Mucosa of descending colon (tissue), 3 donors: Measurements from ENCODE around the gene TSPAN31. TPM values are rescaled to one million over a fixed set of nuclear protein-coding genes. Genes with fewer than 3 reads are reported as not detected.
"Not testable (repeated sequence)": the region's sequence is repeated elsewhere in the genome, so short reads cannot be mapped to it uniquely, and the experiment has no call there.

Experiments
- ATAC-seq: fragments of 200-7000 bp; cut with Tn5 transposase; one replicate; pipeline ENCODE4 v1.9.1; 2020; ENCODE audit warnings: mild to moderate bottlenecking, moderate library complexity
- DNase-seq, 3 donors: peaks; one replicate each; pipeline ENCODE4 v3.0.0-alpha.2; 2020
- H3K36me3 ChIP-seq: fragments of 200-600 bp; one replicate; pipeline ENCODE4 v1.8.0; 2021; ENCODE audit warnings: low read depth, mild to moderate bottlenecking
- H3K4me1 ChIP-seq: fragments of 200-600 bp; one replicate; pipeline ENCODE4 v1.8.0; 2021; ENCODE audit warnings: low read depth, mild to moderate bottlenecking
- H3K4me3 ChIP-seq: fragments of 200-600 bp; one replicate; pipeline ENCODE4 v1.8.0; 2021; ENCODE audit warnings: mild to moderate bottlenecking
- H3K9me3 ChIP-seq: fragments of 200-600 bp; one replicate; pipeline ENCODE4 v1.8.0; 2021; ENCODE audit warnings: mild to moderate bottlenecking
- CTCF ChIP-seq: fragments of 200-600 bp; IDR thresholded peaks from one replicate; pipeline ENCODE4 v1.8.0; 2022; ENCODE audit warnings: antibody characterized with exemption, mild to moderate bottlenecking
- intact Hi-C, 2 donors: fragments of 100-400 bp; cut with DNase I in 1 of 2; cut with micrococcal nuclease in 1 of 2; formaldehyde crosslinking; loops; one replicate each; pipeline versions ENCODE4 v1.11.0 to v1.11.1; 2022; cut with DNase I, micrococcal nuclease
- total RNA-seq, 3 donors: library from RNA; stranded (reverse); fragmentation: NEBNext Ultra II Directional in 2 of 3; extraction: Animal tissue kit (Norgen Biotek cat#: 25700) in 2 of 3; gene quantifications; one replicate each; pipeline versions ENCODE4 v1.2.1 to v1.2.4, GENCODE V29; 2021 to 2023
- donor health status: DM: no; HTN: no; CAD: no; lungs with moderate emphysema.
- donor health status: DM: no; HTN: no; CAD: no.
- donor health status: DM: no; HTN: yes; CAD: no.

Gene TSPAN31
- total RNA-seq, 3 donors from 2014 or later = 29.2 to 39.8 (median 30.5) TPM

DNA sequence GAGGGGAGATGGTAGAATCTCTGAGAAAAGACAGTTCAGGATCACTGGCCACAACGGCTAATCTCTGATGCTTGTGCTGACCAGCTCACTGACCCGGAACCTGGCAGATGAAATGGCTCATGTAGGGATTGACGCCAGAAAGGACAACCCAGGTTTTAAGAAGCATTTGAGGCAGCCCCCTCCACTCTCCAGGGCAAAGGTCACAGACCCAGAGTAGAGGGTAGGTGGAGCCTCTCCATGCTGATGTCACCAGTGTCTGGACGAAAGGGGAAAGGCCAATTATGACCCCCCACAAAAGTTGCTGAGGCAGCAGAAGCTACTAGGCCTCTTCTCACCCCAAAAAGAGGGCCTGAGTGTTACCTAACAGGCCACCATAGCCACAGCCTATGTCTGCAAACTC, 25.9 kb downstream of the TSPAN31 start:
- DNase-seq = no peak
- Histone ChIP-seq H3K9me3 (no peaks in the 10 kb centered on the region), H3K4me1 (peaks cover 28% of the 10 kb centered on the region), H3K4me3 (no peak overlapping the region), H3K36me3 (no peaks in the 10 kb centered on the region)
- intact Hi-C loops = no loop called here
- ATAC-seq = no peak
- no peak for TF ChIP-seq CTCF

DNA sequence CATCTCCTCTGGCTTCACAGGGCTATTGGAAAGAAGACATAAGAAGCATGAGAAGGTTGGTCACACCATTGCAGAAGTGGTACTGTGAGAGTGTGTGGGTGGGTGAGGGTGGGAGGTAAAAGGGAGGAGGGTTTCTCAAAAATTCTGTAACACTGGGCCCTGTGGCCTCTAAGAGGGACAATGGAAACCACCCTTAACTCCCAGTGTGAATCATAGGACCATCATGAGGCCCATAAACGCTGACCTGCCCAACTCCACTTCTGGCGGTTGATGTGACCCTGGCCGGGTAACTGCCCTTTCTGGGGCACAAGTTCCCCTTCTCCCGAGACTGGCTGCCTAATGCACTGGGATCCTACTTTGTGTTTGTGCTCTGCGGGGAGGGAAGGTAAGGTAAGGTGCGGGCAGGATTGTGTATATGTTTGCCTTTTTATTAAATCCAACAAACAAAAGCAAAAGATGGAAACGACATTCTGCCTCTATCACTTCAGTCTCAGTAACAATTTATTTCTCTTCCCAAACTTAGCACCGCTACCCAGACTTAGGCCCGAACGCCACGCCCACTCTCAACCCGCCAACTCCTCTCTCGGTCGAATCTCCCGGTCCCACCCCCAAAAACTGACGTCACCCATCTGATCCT, 26.5 kb downstream of the TSPAN31 start:
- Histone ChIP-seq H3K36me3 (no peaks in the 10 kb centered on the region), H3K4me1 (peaks cover 22% of the 10 kb centered on the region), H3K4me3 (peak overlapping the region; percentile 50), H3K9me3 (no peaks in the 10 kb centered on the region)
- no peak for TF ChIP-seq CTCF
- intact Hi-C loops = no loop called here
- DNase-seq (peak; percentile 86 to 92 (median 91)), ATAC-seq (peak; percentile 69)

DNA sequence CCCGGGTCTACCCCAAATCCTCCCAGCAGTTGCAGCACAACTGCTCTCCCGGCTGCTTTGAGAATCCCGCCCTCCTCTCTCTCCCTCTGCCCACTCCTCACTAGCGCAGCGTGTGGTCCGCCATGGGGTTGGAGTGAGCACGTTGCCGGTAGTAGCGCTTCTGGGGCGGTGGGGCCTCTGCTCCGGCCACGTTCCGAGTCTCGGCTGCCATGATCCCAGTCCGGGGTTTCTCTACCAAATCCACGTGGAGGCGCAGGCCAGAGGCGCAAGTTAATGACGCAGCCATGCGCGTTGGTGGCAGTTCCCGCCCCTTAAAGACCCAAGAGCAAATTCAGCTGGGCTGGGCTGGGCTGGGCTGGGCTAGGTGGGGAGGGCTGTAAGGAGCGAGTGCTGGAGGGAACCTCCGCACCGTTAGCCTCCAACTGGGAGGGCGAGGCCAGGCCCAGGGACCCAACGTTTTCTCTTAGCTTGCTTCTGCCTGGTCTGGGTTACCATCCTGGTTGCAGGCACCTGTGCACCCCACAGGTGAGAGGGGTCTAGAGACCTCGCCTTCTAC, 27.1 kb downstream of the TSPAN31 start, which contains the start of gene METTL1:
Gene METTL1, minus strand, starts transcription at position 233 of the 556 bp plus-strand sequence. Its CDS starts 22 bp downstream, at position 211.
- Histone ChIP-seq H3K4me1 (peaks cover 16% of the 10 kb centered on the region), H3K36me3 (no peaks in the 10 kb centered on the region), H3K9me3 (no peaks in the 10 kb centered on the region), H3K4me3 (peak within 1 kb of the TSS; percentile 50)
- peak; percentile 95 to 97 (median 97) for DNase-seq
- peak; percentile 96 for ATAC-seq
- no peak for TF ChIP-seq CTCF
- intact Hi-C loops = no loop called here

DNA sequence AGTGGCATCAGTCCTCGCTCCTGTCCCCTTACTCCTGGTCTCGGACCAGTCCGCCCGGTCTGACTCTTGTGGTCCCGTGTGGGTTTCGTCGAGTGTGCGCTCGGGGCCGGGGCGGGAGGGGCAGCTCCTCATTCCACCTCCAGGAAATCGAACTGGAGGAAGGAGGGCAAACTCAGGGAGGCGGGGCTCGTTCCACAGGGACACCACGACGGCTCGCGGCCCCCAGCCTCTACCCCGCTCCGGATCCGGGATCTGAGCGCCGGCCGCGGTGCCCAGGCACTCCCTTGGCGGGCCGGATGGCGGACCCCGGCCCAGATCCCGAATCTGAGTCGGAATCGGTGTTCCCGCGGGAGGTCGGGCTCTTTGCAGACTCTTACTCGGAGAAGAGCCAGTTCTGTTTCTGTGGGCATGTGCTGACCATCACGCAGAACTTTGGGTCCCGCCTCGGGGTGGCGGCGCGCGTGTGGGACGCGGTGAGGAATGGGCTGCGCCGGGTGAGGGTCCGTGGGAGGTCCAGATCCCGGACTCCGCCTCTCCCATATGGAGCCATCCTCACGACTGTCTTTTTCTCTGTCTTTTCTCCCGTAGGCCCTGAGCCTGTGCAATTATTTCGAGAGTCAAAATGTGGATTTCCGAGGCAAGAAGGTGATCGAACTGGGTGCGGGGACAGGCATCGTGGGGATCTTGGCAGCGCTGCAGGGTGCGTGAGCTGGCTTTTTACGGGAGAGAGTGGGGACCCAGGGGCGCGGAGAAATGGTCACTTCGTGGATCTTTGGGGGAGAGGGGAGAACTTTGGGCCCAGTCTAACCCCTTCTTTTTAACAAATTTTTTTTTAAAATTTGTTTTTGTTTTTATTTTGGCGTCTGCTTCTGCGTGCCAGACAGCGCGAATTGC, 27.8 kb downstream of the TSPAN31 start, which contains the start of gene EEF1AKMT3:
Gene EEF1AKMT3, plus strand, starts transcription at position 186 of the 894 bp plus-strand sequence. Its CDS starts 111 bp downstream, at position 297.
- ATAC-seq (peak; percentile 80), DNase-seq (peak; percentile 78 to 84 (median 82))
- no peaks in the 10 kb centered on the region for H3K36me3 ChIP-seq
- no peak for TF ChIP-seq CTCF
- peak within 1 kb of the TSS; percentile 50 for H3K4me3 ChIP-seq
- no peaks in the 10 kb centered on the region for H3K9me3 ChIP-seq
- peaks cover 14% of the 10 kb centered on the region for H3K4me1 ChIP-seq
- intact Hi-C loops = no loop called here

DNA sequence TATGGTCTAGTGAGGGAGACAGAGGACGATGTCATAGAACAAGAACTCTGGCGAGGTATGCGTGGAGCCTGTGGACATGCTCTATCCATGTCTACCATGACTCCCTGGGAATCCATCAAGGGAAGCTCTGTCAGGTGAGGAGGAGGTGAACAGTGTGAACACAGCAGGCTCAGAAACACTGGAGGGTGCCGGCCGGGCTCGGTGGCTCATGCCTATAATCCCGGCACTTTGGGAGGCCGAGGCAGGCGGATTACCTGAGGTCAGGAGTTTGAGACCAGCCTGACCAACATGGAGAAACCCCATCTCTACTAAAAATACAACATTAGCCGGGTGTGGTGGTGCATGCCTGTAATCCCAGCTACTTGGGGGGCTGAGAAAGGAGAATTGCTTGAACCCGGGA, 29.8 kb downstream of the TSPAN31 start:
- DNase-seq, ATAC-seq, H3K4me3 ChIP-seq, H3K9me3 ChIP-seq, H3K36me3 ChIP-seq, intact Hi-C loops: not testable (repeated sequence)
- peaks cover 14% of the 10 kb centered on the region for H3K4me1 ChIP-seq

GRCh38 chr12:57775044-57775443, 30.2 kb downstream of the TSPAN31 start:
- Histone ChIP-seq H3K9me3 (no peaks in the 10 kb centered on the region), H3K4me1 (peaks cover 14% of the 10 kb centered on the region), H3K36me3 (no peaks in the 10 kb centered on the region), H3K4me3 (no peak overlapping the region)
- ATAC-seq = no peak
- no peak for DNase-seq
- no peak for TF ChIP-seq CTCF
- intact Hi-C loops = no loop called here
